Activated CD8-positive, alpha-beta T cell treated with anti-CD3 and anti-CD28 coated beads for 36 hours (primary cell): ENCODE data around the gene CDH23. TPM values are rescaled to one million over a fixed set of nuclear protein-coding genes. Genes with fewer than 3 reads are reported as not detected.

Experiments
- ATAC-seq: fragments of 200-7000 bp; cut with Tn5 transposase; one replicate; pipeline ENCODE4 v1.10.0; 2021; ENCODE audit warnings: mild to moderate bottlenecking, moderate library complexity
- CTCF ChIA-PET: fragments of 350-600 bp; sonication (Branson Sonifier 250); formaldehyde crosslinking; loops from one replicate; lab custom pipeline; 2021; ENCODE audit warnings: antibody characterized with exemption; lab: Charles Lee
- POLR2A ChIA-PET: fragments of 350-600 bp; sonication (Branson Sonifier 250); formaldehyde crosslinking; loops from one replicate; lab custom pipeline; 2021; ENCODE audit warnings: antibody characterized with exemption; lab: Charles Lee
- DNase-seq: peaks from one replicate; pipeline ENCODE4 v3.0.0-alpha.2; 2020
- H3K27ac Mint-ChIP-seq: one replicate; pipeline ENCODE4 v1.8.0; 2021; ENCODE audit warnings: mild to moderate bottlenecking, mixed read lengths
- H3K27me3 Mint-ChIP-seq: one replicate; pipeline ENCODE4 v1.8.0; 2021; ENCODE audit warnings: mixed read lengths
- H3K36me3 Mint-ChIP-seq: one replicate; pipeline ENCODE4 v1.8.0; 2021; ENCODE audit warnings: low read depth, mixed read lengths
- H3K4me1 Mint-ChIP-seq: one replicate; pipeline ENCODE4 v1.8.0; 2021; ENCODE audit warnings: low read depth, mixed read lengths
- H3K4me3 Mint-ChIP-seq: one replicate; pipeline ENCODE4 v1.8.0; 2021; ENCODE audit warnings: mild to moderate bottlenecking, moderate library complexity, mixed read lengths
- H3K9me3 Mint-ChIP-seq: one replicate; pipeline ENCODE4 v1.8.0; 2021; ENCODE audit warnings: mixed read lengths
- CTCF ChIP-seq: fragments of 200-600 bp; IDR thresholded peaks from one replicate; pipeline ENCODE4 v1.8.0; 2022; ENCODE audit warnings: antibody characterized with exemption, mild to moderate bottlenecking
- intact Hi-C: fragments of 100-400 bp; cut with micrococcal nuclease; formaldehyde crosslinking; loops from one replicate; pipeline ENCODE4 v1.10.0; 2022
- total RNA-seq, 2 experiments: library from RNA; stranded (reverse); gene quantifications; one replicate each; pipeline ENCODE4 v1.2.3, GENCODE V29; 2021

Gene CDH23
- total RNA-seq, 2 experiments from 2014 or later: 2.4 to 2.7 TPM

GRCh38 chr10:71431239-71432100 lies 34.8 kb downstream of the CDH23 start:
- POLR2A ChIA-PET: no interaction called here
- H3K9me3 Mint-ChIP-seq: no peaks in the 10 kb centered on the region
- DNase-seq (no peak), ATAC-seq (no peak)
- intact Hi-C loops: no loop called here
- TF ChIP-seq CTCF: no peak
- H3K4me1 Mint-ChIP-seq: peaks cover 3% of the 10 kb centered on the region
- peaks cover 4% of the 10 kb centered on the region for H3K27me3 Mint-ChIP-seq
- CTCF ChIA-PET: interaction anchor here (1.3 to 2.5 kb wide), 2 partner anchors 9 to 13 kb away, joined by 6 to 9 read pairs; no protein-coding TSS in a partner anchor
- no peaks in the 10 kb centered on the region for H3K36me3 Mint-ChIP-seq
- no peak overlapping the region for H3K27ac Mint-ChIP-seq
- no peak overlapping the region for H3K4me3 Mint-ChIP-seq

GRCh38 chr10:71432101-71432905 lies 35.6 kb downstream of the CDH23 start:
- no peak for ATAC-seq
- ChIA-PET CTCF (no interaction called here), POLR2A (no interaction called here)
- H3K27me3 Mint-ChIP-seq: peaks cover 4% of the 10 kb centered on the region
- H3K4me3 Mint-ChIP-seq: no peak overlapping the region
- no peaks in the 10 kb centered on the region for H3K36me3 Mint-ChIP-seq
- peaks cover 3% of the 10 kb centered on the region for H3K4me1 Mint-ChIP-seq
- TF ChIP-seq CTCF: no peak
- H3K9me3 Mint-ChIP-seq: no peaks in the 10 kb centered on the region
- DNase-seq: no peak
- H3K27ac Mint-ChIP-seq: no peak overlapping the region
- intact Hi-C loops: no loop called here

GRCh38 chr10:71432956-71433767 lies 36.4 kb downstream of the CDH23 start:
- no peak for TF ChIP-seq CTCF
- Mint-ChIP-seq H3K9me3 (no peaks in the 10 kb centered on the region), H3K36me3 (no peaks in the 10 kb centered on the region), H3K27me3 (peaks cover 4% of the 10 kb centered on the region), H3K4me1 (peaks cover 3% of the 10 kb centered on the region), H3K27ac (no peak overlapping the region), H3K4me3 (no peak overlapping the region)
- CTCF ChIA-PET: interaction anchor here (0.6 kb wide), 1 partner anchor 530 kb away, joined by 3 read pairs; no protein-coding TSS in a partner anchor
- POLR2A ChIA-PET: no interaction called here
- intact Hi-C loops: no loop called here
- no peak for DNase-seq
- ATAC-seq: no peak

- intact Hi-C loops: no loop called here
- no peak for TF ChIP-seq CTCF
- ATAC-seq: peak; percentile 82
- ChIA-PET CTCF (interaction anchor here (0.6 kb wide), 1 partner anchor 530 kb away, joined by 3 read pairs; no protein-coding TSS in a partner anchor), POLR2A (interaction anchor here (0.8 kb wide), 1 partner anchor 272 kb away, joined by 3 read pairs; no protein-coding TSS in a partner anchor)
- Mint-ChIP-seq H3K4me1 (peaks cover 3% of the 10 kb centered on the region), H3K27ac (no peak overlapping the region), H3K4me3 (no peak overlapping the region), H3K36me3 (no peaks in the 10 kb centered on the region), H3K9me3 (no peaks in the 10 kb centered on the region), H3K27me3 (peaks cover 4% of the 10 kb centered on the region)
- DNase-seq: peak; percentile 49
Observed at GRCh38 chr10:71433768-71434744, 37.3 kb downstream of the CDH23 start.
